Mesendoderm (in vitro differentiated cells): ENCODE data around the gene HS3ST5.
"Not testable (repeated sequence)": the region's sequence is repeated elsewhere in the genome, so short reads cannot be mapped to it uniquely, and the experiment has no call there.

ENCODE experiments used
- DNase-seq: peaks from one replicate; pipeline ENCODE4 v3.0.0; 2013
- H2AK5ac ChIP-seq: 2 replicates; pipeline ENCODE4 v1.6.1; 2013; ENCODE audit warnings: low read length, inconsistent platforms
- H2BK120ac ChIP-seq: 2 replicates; pipeline ENCODE4 v1.6.1; 2013; ENCODE audit warnings: low read depth, mild to moderate bottlenecking, low read length, moderate library complexity, mixed read lengths
- H2BK15ac ChIP-seq: replicated peaks from 2 replicates; pipeline ENCODE4 v1.6.1; 2013; ENCODE audit warnings: low read depth, mild to moderate bottlenecking, moderate library complexity
- H2BK5ac ChIP-seq: 2 replicates; pipeline ENCODE4 v1.6.1; 2013; ENCODE audit warnings: low read length, inconsistent platforms
- H3K18ac ChIP-seq: 2 replicates; pipeline ENCODE4 v1.6.1; 2013; ENCODE audit warnings: mild to moderate bottlenecking, low read length, mixed read lengths
- H3K23ac ChIP-seq: one replicate; pipeline ENCODE4 v1.6.1; 2013; ENCODE audit warnings: low read length
- H3K27ac ChIP-seq: 2 replicates; pipeline ENCODE4 v1.5.1; 2013; ENCODE audit warnings: low read depth, mild to moderate bottlenecking, inconsistent platforms, low read length, moderate library complexity
- H3K27me3 ChIP-seq: 2 replicates; pipeline ENCODE4 v1.6.1; 2013; ENCODE audit warnings: low read length, control low read depth, mild to moderate bottlenecking, inconsistent platforms; ENCODE audit not compliant: insufficient read depth, poor library complexity
- H3K36me3 ChIP-seq: 2 replicates; pipeline ENCODE4 v1.6.1; 2013; ENCODE audit warnings: low read length, inconsistent platforms; ENCODE audit not compliant: control insufficient read depth, insufficient read depth
- H3K4ac ChIP-seq: one replicate; pipeline ENCODE4 v1.6.1; 2013; ENCODE audit warnings: low read depth, mild to moderate bottlenecking, low read length, moderate library complexity
- H3K4me1 ChIP-seq: 2 replicates; pipeline ENCODE4 v1.6.1; 2013; ENCODE audit warnings: low read depth, low read length, inconsistent platforms; ENCODE audit not compliant: control insufficient read depth
- H3K4me2 ChIP-seq: 2 replicates; pipeline ENCODE4 v1.6.1; 2013; ENCODE audit warnings: low read length
- H3K4me3 ChIP-seq: 2 replicates; pipeline ENCODE4 v1.5.1; 2013; ENCODE audit warnings: mild to moderate bottlenecking, low read length
- H3K56ac ChIP-seq: one replicate; pipeline ENCODE4 v1.6.1; 2013; ENCODE audit warnings: low read length
- H3K79me1 ChIP-seq: 2 replicates; pipeline ENCODE4 v1.6.1; 2013; ENCODE audit warnings: low read length, inconsistent platforms
- H3K79me2 ChIP-seq: 2 replicates; pipeline ENCODE4 v1.6.1; 2013; ENCODE audit warnings: mild to moderate bottlenecking, low read length; ENCODE audit not compliant: control insufficient read depth, insufficient read depth
- H3K9ac ChIP-seq: 2 replicates; pipeline ENCODE4 v1.6.1; 2013; ENCODE audit warnings: low read length, inconsistent platforms
- H4K5ac ChIP-seq: one replicate; pipeline ENCODE4 v1.6.1; 2013; ENCODE audit warnings: low read length
- H4K8ac ChIP-seq: one replicate; pipeline ENCODE4 v1.6.1; 2013; ENCODE audit warnings: low read depth, mild to moderate bottlenecking, control low read depth, low read length, moderate library complexity
- WGBS: extraction: QIAGEN DNeasy Blood & Tissue Kit; methylation state at CpG from one replicate; pipeline ENCODE4 v1.1.7; 2013; ENCODE audit warnings: low lambda C conversion rate, missing lambda C conversion rate; ENCODE audit not compliant: insufficient coverage; ENCODE audit errors: extremely low coverage; 5-methylcytosine and 5-hydroxymethylcytosine counted together

Gene HS3ST5

GRCh38 chr6:114218437-114219340, 124.1 kb downstream of the HS3ST5 start:
- H3K9ac ChIP-seq = no peak overlapping the region
- no peaks in the 10 kb centered on the region for H3K36me3 ChIP-seq
- H4K5ac ChIP-seq = no peak overlapping the region
- H3K23ac ChIP-seq = no peak overlapping the region
- H3K18ac ChIP-seq = no peak overlapping the region
- H2BK5ac ChIP-seq = no peak overlapping the region
- H2BK120ac ChIP-seq = no peak overlapping the region
- no peak overlapping the region for H3K27ac ChIP-seq
- H3K4me3 ChIP-seq = no peak overlapping the region
- H2AK5ac ChIP-seq = no peak overlapping the region
- DNase-seq = no peak
- no peaks in the 10 kb centered on the region for H3K79me2 ChIP-seq
- WGBS = 100% methylated on average over 2 of the region's 8 CpGs
- H3K4ac ChIP-seq = no peak overlapping the region
- peaks cover 1% of the 10 kb centered on the region for H3K79me1 ChIP-seq
- H2BK15ac ChIP-seq = no peak overlapping the region
- no peaks in the 10 kb centered on the region for H3K27me3 ChIP-seq
- H3K56ac ChIP-seq = no peak overlapping the region
- no peak overlapping the region for H3K4me2 ChIP-seq
- no peak overlapping the region for H4K8ac ChIP-seq
- H3K4me1 ChIP-seq = no peaks in the 10 kb centered on the region

GRCh38 chr6:114217996-114218395, 124.8 kb downstream of the HS3ST5 start:
- H3K27me3 ChIP-seq, H3K4ac ChIP-seq, H3K23ac ChIP-seq, H2BK120ac ChIP-seq, H3K9ac ChIP-seq, H4K5ac ChIP-seq, H3K4me3 ChIP-seq, H3K4me2 ChIP-seq, H2AK5ac ChIP-seq, H3K56ac ChIP-seq, H2BK15ac ChIP-seq, H4K8ac ChIP-seq, H3K27ac ChIP-seq, H3K18ac ChIP-seq, H3K79me1 ChIP-seq, DNase-seq, H3K79me2 ChIP-seq, H2BK5ac ChIP-seq, H3K4me1 ChIP-seq, H3K36me3 ChIP-seq: not testable (repeated sequence)
- no CpG with 5 or more reads among the region's 10 CpGs for WGBS

GRCh38 chr6:114216789-114217467, 125.9 kb downstream of the HS3ST5 start:
- Histone ChIP-seq H2BK15ac (no peak overlapping the region), H4K8ac (no peak overlapping the region), H3K4me1 (no peaks in the 10 kb centered on the region), H3K79me1 (peaks cover 1% of the 10 kb centered on the region), H2AK5ac (no peak overlapping the region), H3K4me3 (no peak overlapping the region), H3K18ac (no peak overlapping the region), H4K5ac (no peak overlapping the region), H3K79me2 (no peaks in the 10 kb centered on the region), H3K27ac (no peak overlapping the region), H3K4ac (no peak overlapping the region), H3K36me3 (no peaks in the 10 kb centered on the region), H2BK120ac (no peak overlapping the region), H3K9ac (no peak overlapping the region), H3K56ac (no peak overlapping the region), H2BK5ac (no peak overlapping the region), H3K27me3 (no peaks in the 10 kb centered on the region), H3K4me2 (no peak overlapping the region), H3K23ac (no peak overlapping the region)
- no CpG with 5 or more reads among the region's 3 CpGs for WGBS
- no peak for DNase-seq

- Histone ChIP-seq H3K23ac (no peak overlapping the region), H2BK5ac (no peak overlapping the region), H2BK15ac (no peak overlapping the region), H3K36me3 (no peaks in the 10 kb centered on the region), H2AK5ac (no peak overlapping the region), H3K27ac (no peak overlapping the region), H3K79me2 (no peaks in the 10 kb centered on the region), H3K4me2 (no peak overlapping the region), H3K4ac (no peak overlapping the region), H3K4me3 (no peak overlapping the region), H4K8ac (no peak overlapping the region), H3K9ac (no peak overlapping the region), H4K5ac (no peak overlapping the region), H3K4me1 (no peaks in the 10 kb centered on the region), H3K27me3 (no peaks in the 10 kb centered on the region), H2BK120ac (no peak overlapping the region), H3K79me1 (peaks cover 1% of the 10 kb centered on the region), H3K18ac (no peak overlapping the region), H3K56ac (no peak overlapping the region)
- no CpG with 5 or more reads among the region's 4 CpGs for WGBS
- no peak for DNase-seq
These were observed 132.4 kb downstream of the HS3ST5 start for GRCh38 chr6:114210467-114210866.

GRCh38 chr6:114203460-114203859, 139.4 kb downstream of the HS3ST5 start:
- Histone ChIP-seq H2BK120ac (no peak overlapping the region), H3K27me3 (no peaks in the 10 kb centered on the region), H3K4me1 (no peaks in the 10 kb centered on the region), H3K18ac (peak overlapping the region; percentile 82), H3K27ac (no peak overlapping the region), H2BK15ac (no peak overlapping the region), H2AK5ac (no peak overlapping the region), H4K8ac (no peak overlapping the region), H3K23ac (no peak overlapping the region), H3K9ac (no peak overlapping the region), H3K79me2 (no peaks in the 10 kb centered on the region), H3K79me1 (no peaks in the 10 kb centered on the region), H3K4me2 (no peak overlapping the region), H4K5ac (no peak overlapping the region), H3K4me3 (no peak overlapping the region), H3K36me3 (no peaks in the 10 kb centered on the region), H3K56ac (no peak overlapping the region), H2BK5ac (no peak overlapping the region), H3K4ac (no peak overlapping the region)
- DNase-seq = no peak
- WGBS = no CpG with 5 or more reads among the region's 3 CpGs
